Measurements from ENCODE around the gene TRMT112. TPM values are rescaled to one million over a fixed set of nuclear protein-coding genes. Genes with fewer than 3 reads are reported as not detected.
A peak's percentile ranks its signal among the peaks of the same experiment; 100 is the strongest.

The TRMT112 gene
- total RNA-seq, 3 donors from 2014 or later, result 206 to 266 (median 262) TPM

- no peaks in the 10 kb centered on the region for H3K9me3 ChIP-seq
- no peaks in the 10 kb centered on the region for H3K27me3 ChIP-seq
- no peak for TF ChIP-seq CTCF (IDR thresholded peaks at IDR 0.05)
- no peak for TF ChIP-seq POLR2AphosphoS5 (IDR thresholded peaks at IDR 0.05)
- TF ChIP-seq POLR2A (IDR thresholded peaks at IDR 0.05), result no peak
- DNase-seq (ENCODE audit: low spot score in 2 of 2), result no peak
- H3K4me3 ChIP-seq, result no peak overlapping the region
- peaks cover 0 to 8% of the 10 kb centered on the region in 2 donors for H3K4me1 ChIP-seq
- H3K27ac ChIP-seq, result no peak overlapping the region
- no peaks in the 10 kb centered on the region for H3K36me3 ChIP-seq
- intact Hi-C loops (cut with DNase I; ENCODE audit: low total_unique reads), result loop anchor here (10.0 kb wide), 1 partner anchor 2000 kb away; the partner anchor contains the start of gene SCGB2A2
These were observed 42.1 kb downstream of the TRMT112 start for GRCh38 chr11:64275031-64275800.

- peak; percentile 86 to 93 (median 92) for TF ChIP-seq POLR2AphosphoS5 (IDR thresholded peaks at IDR 0.05)
- peak in 1 of 3 donors; percentile 18 for TF ChIP-seq CTCF (IDR thresholded peaks at IDR 0.05)
- TF ChIP-seq POLR2A (IDR thresholded peaks at IDR 0.05), result no peak
- Histone ChIP-seq H3K36me3 (no peaks in the 10 kb centered on the region), H3K4me3 (peak overlapping the region; percentile 77 to 97 (median 79)), H3K27me3 (no peaks in the 10 kb centered on the region), H3K27ac (peak overlapping the region; percentile 95 to 100), H3K9me3 (no peaks in the 10 kb centered on the region), H3K4me1 (peaks cover 6 to 25% of the 10 kb centered on the region in 2 donors)
- intact Hi-C loops (cut with DNase I; ENCODE audit: low total_unique reads), result loop anchor here (5.0 to 10.0 kb wide), 2 partner anchors 682 to 1995 kb away; partner anchors contain the start of gene SCGB2A2
- DNase-seq (ENCODE audit: low spot score in 2 of 2), result peak; percentile 95 to 99
These were observed 47.7 kb downstream of the TRMT112 start for GRCh38 chr11:64269540-64270220.

- Histone ChIP-seq H3K27ac (peak overlapping the region; percentile 95 to 100), H3K4me1 (peaks cover 6 to 25% of the 10 kb centered on the region in 2 donors), H3K4me3 (peak overlapping the region; percentile 77 to 97 (median 79)), H3K9me3 (no peaks in the 10 kb centered on the region), H3K36me3 (no peaks in the 10 kb centered on the region), H3K27me3 (no peaks in the 10 kb centered on the region)
- DNase-seq (ENCODE audit: low spot score in 2 of 2), result peak in 1 of 2 donors; percentile 42
- intact Hi-C loops (cut with DNase I; ENCODE audit: low total_unique reads), result loop anchor here (5.0 kb wide), 1 partner anchor 682 kb away; no protein-coding TSS in a partner anchor
- TF ChIP-seq POLR2AphosphoS5 (IDR thresholded peaks at IDR 0.05) (peak in 1 of 3 donors; percentile 55), CTCF (IDR thresholded peaks at IDR 0.05) (no peak), POLR2A (IDR thresholded peaks at IDR 0.05) (no peak)
These were observed 48.3 kb downstream of the TRMT112 start for GRCh38 chr11:64268893-64269539.

- TF ChIP-seq POLR2AphosphoS5 (IDR thresholded peaks at IDR 0.05) (no peak), CTCF (IDR thresholded peaks at IDR 0.05) (no peak), POLR2A (IDR thresholded peaks at IDR 0.05) (no peak)
- intact Hi-C loops (cut with DNase I; ENCODE audit: low total_unique reads), result loop anchor here (5.0 kb wide), 1 partner anchor 681 kb away; no protein-coding TSS in a partner anchor
- H3K4me1 ChIP-seq, result peaks cover 6 to 25% of the 10 kb centered on the region in 2 donors
- H3K36me3 ChIP-seq, result no peaks in the 10 kb centered on the region
- H3K27ac ChIP-seq, result peak overlapping the region; percentile 95 to 100
- no peaks in the 10 kb centered on the region for H3K27me3 ChIP-seq
- DNase-seq (ENCODE audit: low spot score in 2 of 2), result peak in 1 of 2 donors; percentile 56
- no peaks in the 10 kb centered on the region for H3K9me3 ChIP-seq
- H3K4me3 ChIP-seq, result peak overlapping the region; percentile 77 to 97 (median 79)
These were observed 49.1 kb downstream of the TRMT112 start for GRCh38 chr11:64268025-64268892.
